C4-2B (cell line): ENCODE measurements around the gene SLCO3A1.

ENCODE experiments used
- ZFX ChIP-seq: fragments of 450-650 bp; IDR thresholded peaks from 2 replicates; pipeline ENCODE4 v1.6.1; 2017
- TF ChIP-seq, protein P1 (sequence below): fragments of 450-650 bp; conservative IDR thresholded peaks from 2 replicates; pipeline ENCODE4 v1.5.1; 2017; ENCODE audit warnings: mild to moderate bottlenecking

DNA sequence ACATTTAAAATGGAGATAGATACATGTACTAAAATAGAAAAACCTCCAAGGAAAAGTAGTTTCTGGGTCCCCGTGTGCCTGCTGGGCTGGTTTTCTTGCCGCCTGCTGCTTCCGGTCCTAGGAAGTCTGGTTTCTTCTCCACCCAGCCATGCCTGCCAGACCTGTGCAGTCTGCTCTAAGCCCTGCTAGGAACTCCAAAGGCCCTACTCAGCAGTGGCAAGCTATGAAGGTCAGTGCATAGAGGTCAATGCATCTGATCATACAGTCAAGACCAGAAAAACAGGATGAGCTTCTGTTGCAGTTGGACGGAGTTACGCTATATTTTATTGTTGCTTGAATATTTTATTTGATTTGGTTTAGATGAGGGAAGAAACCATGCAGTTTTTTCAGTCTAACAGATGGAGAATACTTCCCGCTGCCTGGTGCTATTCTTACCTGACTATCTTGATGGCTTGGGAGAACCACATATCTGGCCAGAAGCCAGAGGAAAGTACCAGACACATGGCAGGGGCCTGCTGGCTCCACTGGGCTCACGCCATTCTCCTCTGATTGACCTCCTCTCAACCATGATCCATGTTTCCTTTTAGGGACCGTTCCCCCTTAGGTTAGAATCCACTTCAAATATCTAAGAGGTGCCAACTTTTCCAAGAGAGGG, 313.4 kb downstream of the SLCO3A1 start:
- TF ChIP-seq, protein P1, sequence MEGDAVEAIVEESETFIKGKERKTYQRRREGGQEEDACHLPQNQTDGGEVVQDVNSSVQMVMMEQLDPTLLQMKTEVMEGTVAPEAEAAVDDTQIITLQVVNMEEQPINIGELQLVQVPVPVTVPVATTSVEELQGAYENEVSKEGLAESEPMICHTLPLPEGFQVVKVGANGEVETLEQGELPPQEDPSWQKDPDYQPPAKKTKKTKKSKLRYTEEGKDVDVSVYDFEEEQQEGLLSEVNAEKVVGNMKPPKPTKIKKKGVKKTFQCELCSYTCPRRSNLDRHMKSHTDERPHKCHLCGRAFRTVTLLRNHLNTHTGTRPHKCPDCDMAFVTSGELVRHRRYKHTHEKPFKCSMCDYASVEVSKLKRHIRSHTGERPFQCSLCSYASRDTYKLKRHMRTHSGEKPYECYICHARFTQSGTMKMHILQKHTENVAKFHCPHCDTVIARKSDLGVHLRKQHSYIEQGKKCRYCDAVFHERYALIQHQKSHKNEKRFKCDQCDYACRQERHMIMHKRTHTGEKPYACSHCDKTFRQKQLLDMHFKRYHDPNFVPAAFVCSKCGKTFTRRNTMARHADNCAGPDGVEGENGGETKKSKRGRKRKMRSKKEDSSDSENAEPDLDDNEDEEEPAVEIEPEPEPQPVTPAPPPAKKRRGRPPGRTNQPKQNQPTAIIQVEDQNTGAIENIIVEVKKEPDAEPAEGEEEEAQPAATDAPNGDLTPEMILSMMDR = no peak
- no peak for TF ChIP-seq ZFX
